NCI-H1048 (cell line): ENCODE results near the gene TPST2.
"Not testable (repeated sequence)": the region's sequence is repeated elsewhere in the genome, so short reads cannot be mapped to it uniquely, and the experiment has no call there.

Experiments used
- DNase-seq: peaks from one replicate; lab custom pipeline; 2025; lab: John Stamatoyannopoulos, UW

The TPST2 gene

DNA sequence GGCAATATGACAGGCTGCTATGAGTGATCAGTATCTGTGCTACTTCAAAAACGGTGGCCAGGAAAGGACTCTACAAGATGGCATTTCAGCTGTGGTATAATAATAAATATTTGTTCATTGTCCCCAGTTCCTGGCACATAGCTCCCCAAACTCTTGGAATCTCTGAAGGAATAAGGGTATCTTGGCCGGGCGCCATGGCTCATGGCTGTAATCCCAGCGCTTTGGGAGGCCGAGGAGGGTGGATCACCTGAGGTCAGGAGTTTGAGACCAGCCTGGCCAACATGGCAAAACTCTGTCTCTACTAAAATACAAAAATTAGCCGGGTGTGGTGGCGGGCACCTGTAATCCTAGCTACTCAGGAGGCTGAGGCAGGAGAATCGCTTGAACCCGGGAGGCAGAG lies 61.4 kb downstream of the TPST2 start:
- DNase-seq, result not testable (repeated sequence)

DNA sequence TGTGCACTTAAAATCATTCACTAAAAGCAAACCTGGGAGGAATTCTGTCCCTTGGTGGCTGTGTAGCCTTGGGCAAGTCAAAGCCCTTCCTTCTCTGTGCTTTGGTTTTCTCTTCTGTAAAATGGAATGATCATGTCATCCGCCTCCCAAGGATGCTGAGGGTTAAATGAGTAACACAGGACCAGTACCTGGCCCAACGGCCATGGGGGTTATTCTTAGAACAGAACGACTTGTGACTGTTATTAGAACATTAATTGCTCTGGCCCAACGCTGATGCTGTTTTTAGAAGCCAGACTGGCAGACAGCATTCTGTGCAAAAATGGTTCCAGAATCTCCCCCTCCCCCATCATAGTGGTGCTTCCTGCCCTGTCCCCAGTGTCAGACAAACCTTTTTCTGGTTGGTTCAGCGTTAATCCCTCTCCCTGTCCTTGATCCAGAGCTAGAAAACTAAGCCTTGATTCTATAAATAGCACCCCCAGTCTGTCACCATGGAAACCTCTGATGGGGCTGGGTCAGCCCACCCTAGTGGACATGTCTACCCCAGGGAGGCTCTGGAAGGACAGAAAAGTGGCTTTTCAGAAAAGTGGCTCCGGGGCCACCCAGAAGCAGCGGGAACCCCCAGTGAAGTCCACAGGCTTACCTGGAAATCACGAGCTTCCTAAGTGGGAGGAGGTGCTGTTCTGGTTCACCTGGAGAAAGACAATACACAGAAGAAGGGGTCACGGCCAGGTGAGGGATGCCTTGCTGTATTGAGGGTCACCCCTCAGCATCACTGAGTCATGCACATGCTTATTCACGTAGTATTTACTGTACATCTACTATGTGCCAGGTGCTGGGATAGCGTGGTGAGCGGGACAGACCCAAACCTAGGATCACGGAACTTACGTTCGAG lies 62.1 kb downstream of the TPST2 start:
- DNase-seq, result no peak

- no peak for DNase-seq
Measured at GRCh38 chr22:26527167-26527566, 62.8 kb downstream of the TPST2 start.

- DNase-seq, result no peak
Measured at GRCh38 chr22:26525946-26526564, 63.9 kb downstream of the TPST2 start.

GRCh38 chr22:26524870-26525269 lies 65.1 kb downstream of the TPST2 start:
- no peak for DNase-seq

DNA sequence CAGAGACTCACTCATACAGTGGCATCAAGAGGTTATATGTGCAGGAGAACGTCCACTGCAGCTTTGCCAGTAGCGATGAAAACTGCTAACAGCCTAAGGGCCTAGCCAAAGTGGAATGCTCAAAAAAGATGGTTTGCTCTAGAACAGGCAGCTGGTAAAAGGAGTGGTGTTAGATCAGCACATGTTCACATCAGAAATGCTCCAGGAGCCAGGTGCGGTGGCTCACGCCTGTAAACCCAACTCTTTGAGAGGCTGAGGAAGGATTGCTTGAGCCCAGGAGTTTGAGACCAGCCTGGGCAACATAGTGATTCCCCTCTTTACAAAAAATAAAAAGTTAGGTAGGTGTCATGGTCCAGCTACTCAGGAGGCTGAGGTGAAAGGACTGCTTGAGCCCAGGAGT lies 67.3 kb downstream of the TPST2 start:
- no peak for DNase-seq

GRCh38 chr22:26522012-26522411 lies 67.9 kb downstream of the TPST2 start:
- DNase-seq, result no peak

DNA sequence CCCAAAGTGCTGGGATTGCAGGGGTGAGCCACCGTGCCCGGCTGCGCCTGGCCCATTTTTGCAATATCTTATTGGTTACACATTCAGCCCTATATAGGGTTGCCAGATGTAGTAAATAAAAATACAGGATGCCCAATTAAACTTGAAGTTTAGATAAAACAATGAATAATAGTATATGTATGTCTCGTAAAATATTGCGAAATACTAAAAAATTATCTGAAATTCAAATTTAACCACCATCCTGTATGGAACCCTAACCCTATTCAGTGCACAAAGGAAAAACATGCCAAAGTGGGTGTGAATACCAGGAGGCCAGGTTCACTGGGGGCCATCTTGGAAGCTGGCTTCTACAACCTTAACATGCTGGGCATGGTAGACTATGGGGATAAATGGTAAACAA lies 72.5 kb downstream of the TPST2 start:
- no peak for DNase-seq

DNA sequence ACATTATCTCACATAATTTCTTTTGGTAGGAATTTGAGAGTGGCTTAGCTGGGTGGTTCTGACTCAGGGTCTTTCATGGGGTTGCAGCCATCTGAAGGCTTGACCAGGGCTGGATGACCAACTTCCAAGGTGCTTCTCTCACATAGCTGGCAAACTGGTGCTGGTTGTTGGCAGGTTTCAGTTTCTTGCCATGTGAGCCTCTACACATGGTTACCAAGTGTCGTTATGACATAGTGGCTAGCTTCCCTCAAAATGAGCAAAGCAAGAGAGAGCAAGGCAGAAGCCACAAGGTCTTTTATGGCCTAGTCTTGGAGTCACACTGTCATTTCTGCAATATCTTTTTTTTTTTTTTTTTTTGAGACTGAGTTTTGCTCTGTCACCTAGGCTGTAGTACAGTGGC lies 73.4 kb downstream of the TPST2 start:
- DNase-seq, result no peak

- DNase-seq, result no peak
Measured at GRCh38 chr22:26515931-26516330, 74.0 kb downstream of the TPST2 start.

GRCh38 chr22:26514419-26515161 lies 75.3 kb downstream of the TPST2 start:
- DNase-seq, result no peak

- DNase-seq, result no peak
Measured at GRCh38 chr22:26513838-26514237, 76.1 kb downstream of the TPST2 start.

GRCh38 chr22:26512149-26512793 lies 77.7 kb downstream of the TPST2 start, which contains the start of gene TFIP11:
Gene TFIP11 (minus strand): TSS chr22:26512473. CDS start chr22:26510272, 2,201 bp downstream.
- peak; percentile 78 for DNase-seq

GRCh38 chr22:26508148-26508547 lies 81.8 kb downstream of the TPST2 start:
- DNase-seq, result no peak

DNA sequence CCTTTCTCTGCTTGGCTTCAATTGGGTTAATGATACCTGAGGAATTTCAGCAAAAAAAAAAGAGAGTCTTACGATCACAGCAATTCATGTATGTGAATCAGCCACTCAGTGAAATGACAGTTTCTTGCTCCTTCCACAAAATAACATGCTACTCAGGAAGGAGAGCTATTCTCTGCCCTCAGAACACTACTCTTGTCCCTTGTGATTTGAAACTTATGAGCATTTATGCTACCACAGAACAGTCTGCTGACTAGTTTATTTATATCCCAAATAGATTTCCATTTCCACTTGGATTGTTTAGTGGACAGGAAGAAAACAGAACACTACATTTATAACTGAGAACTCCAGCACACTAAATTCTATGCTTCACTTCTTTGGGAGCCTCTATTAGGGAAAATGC lies 86.2 kb downstream of the TPST2 start:
- DNase-seq, result no peak

DNA sequence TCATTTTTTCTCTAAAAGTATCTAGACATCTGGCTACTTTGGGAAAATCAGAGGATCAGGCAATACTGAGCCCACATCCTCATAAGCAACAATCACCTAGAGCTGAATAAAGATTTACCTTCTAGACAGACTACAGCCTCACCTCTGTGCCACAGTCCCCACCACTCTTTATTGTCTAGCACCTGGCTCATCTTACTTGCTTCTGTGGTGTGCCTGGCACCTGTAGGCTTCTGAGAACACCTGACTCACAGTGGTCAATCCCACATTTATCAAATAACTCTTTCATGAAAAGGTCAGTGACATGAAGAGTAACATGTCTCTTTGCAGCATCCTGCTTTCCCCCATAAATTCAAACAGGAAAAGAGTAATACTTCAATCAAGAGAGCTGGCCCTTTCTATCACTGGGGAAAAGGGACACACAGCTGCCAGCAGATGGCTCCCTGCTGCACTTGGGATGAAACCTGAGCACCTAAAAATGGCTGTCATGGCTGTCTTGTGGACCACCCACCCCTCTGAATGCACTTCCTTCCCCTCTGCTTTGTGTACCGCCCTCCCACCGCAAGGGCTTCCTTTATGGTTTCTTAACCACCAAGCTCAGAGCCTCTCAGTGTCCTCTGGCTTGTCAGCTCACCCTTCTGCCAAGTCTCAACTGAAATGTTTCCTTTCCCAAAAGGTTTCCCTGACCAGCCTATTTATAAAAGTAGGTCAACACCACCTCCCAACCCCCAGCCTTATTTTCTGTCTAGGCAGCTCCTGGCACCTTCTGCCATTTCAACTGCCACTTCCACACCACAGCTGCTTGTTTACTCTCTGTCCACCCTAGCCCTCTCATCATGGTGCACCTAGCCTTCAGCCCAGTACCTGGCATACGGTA lies 87.0 kb downstream of the TPST2 start:
- DNase-seq, result no peak

DNA sequence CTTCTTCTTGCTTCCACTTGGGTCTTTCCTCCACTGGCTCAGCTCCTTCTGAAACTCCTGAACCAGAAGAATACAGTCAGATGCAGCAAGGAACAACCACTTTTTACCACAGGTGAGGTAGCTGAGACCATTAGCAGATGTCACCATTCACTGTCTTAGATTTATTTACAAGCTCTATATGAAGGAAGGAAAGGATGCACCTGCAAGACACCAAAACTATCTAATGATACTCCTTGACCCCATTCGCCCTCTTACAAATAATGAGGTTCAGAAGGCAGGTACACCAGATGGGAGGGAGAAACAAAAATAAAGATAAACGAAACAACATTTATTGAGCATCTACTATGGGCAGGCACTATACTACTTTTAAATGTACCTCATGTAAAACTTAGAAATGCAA lies 87.9 kb downstream of the TPST2 start:
- DNase-seq, result no peak

GRCh38 chr22:26499188-26499703 lies 90.7 kb downstream of the TPST2 start:
- no peak for DNase-seq

GRCh38 chr22:26496456-26496855 lies 93.5 kb downstream of the TPST2 start:
- no peak for DNase-seq

DNA sequence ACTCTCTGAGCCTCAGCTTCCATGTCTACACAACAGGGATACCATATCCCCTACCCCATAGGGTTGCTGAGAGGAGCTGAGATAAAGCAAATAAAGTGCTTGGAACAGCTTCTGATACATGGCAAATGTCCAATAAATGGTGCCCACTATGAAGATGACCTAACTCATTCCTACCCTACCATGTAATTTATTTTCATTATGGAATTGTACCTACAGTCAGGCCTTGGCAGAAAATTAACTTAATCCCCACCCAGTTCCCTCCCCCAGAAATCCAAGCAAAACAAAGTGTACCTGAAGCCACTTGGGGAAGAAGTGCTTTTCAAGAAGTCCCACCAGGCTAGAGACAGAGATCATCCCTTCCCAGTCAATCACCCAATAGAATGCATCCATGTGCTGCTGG lies 95.4 kb downstream of the TPST2 start:
- no peak for DNase-seq

- DNase-seq, result no peak
Measured at GRCh38 chr22:26492220-26492619, 97.7 kb downstream of the TPST2 start.
